B cell (primary cell): ENCODE results near the gene CPNE2. TPM values are rescaled to one million over a fixed set of nuclear protein-coding genes. Genes with fewer than 3 reads are reported as not detected.
"Not testable (repeated sequence)": the region's sequence is repeated elsewhere in the genome, so short reads cannot be mapped to it uniquely, and the experiment has no call there.

Experiments used
- ATAC-seq: fragments of 200-7000 bp; cut with Tn5 transposase; one replicate; pipeline ENCODE4 v1.10.0; 2021; ENCODE audit warnings: low read depth, mild to moderate bottlenecking, moderate number of reproducible peaks, moderate library complexity
- CTCF ChIA-PET: fragments of 350-600 bp; sonication (Branson Sonifier 250); formaldehyde crosslinking; loops from one replicate; lab custom pipeline; 2021; ENCODE audit warnings: antibody characterized with exemption, inconsistent platforms; lab: Charles Lee
- POLR2A ChIA-PET: fragments of 350-600 bp; sonication (Branson Sonifier 250); formaldehyde crosslinking; loops from one replicate; lab custom pipeline; 2021; ENCODE audit warnings: antibody characterized with exemption; lab: Charles Lee
- DNase-seq: peaks from one replicate; pipeline ENCODE4 v3.0.0; 2013
- H2AFZ ChIP-seq: 2 replicates; pipeline ENCODE4 v1.6.1; 2012; ENCODE audit warnings: mild to moderate bottlenecking, low read depth, low read length; ENCODE audit not compliant: insufficient read depth, poor library complexity, severe bottlenecking
- H3K27ac ChIP-seq, 2 donors: 1 replicate in 1 of 2; 2 replicates in 1 of 2; pipeline ENCODE4 v1.5.1; 2012 to 2013; ENCODE audit warnings: low read length in 2 of 2, mild to moderate bottlenecking in 2 of 2, moderate library complexity in 1 of 2
- H3K27me3 ChIP-seq, 4 experiments: fragments of 200-600 bp in 1 of 4; sonication (generic) in 1 of 4; replicated peaks in 1 of 4; 1 replicate in 2 of 4; 2 replicates in 2 of 4; pipeline versions ENCODE4 v1.6.1 to v1.7.0; 2013 to 2016; ENCODE audit warnings: low read length in 3 of 4, mild to moderate bottlenecking in 2 of 4, mixed read lengths in 1 of 4, moderate library complexity in 1 of 4; ENCODE audit not compliant: insufficient read depth in 4 of 4, control insufficient read depth in 3 of 4; ENCODE audit errors: control extremely low read depth in 1 of 4
- H3K36me3 ChIP-seq, 2 experiments: replicated peaks in 1 of 2; 1 replicate in 1 of 2; 2 replicates in 1 of 2; pipeline versions ENCODE4 v1.6.1 to v1.7.1; 2013; ENCODE audit warnings: low read length in 1 of 2; ENCODE audit not compliant: insufficient read depth in 2 of 2, control insufficient read depth in 1 of 2; ENCODE audit errors: control extremely low read depth in 1 of 2, extremely low read depth in 1 of 2
- H3K4me1 ChIP-seq, 2 donors: fragments of 200-600 bp in 1 of 2; sonication (generic) in 1 of 2; 1 replicate in 1 of 2; 2 replicates in 1 of 2; pipeline versions ENCODE4 v1.5.1 to v1.6.1; 2013 to 2017; ENCODE audit warnings: low read length in 2 of 2; ENCODE audit not compliant: control insufficient read depth in 2 of 2, insufficient read depth in 2 of 2
- H3K4me2 ChIP-seq: replicated peaks from 2 replicates; pipeline ENCODE3; 2012; ENCODE audit warnings: mild to moderate bottlenecking, low read depth, low read length; ENCODE audit not compliant: poor library complexity, severe bottlenecking
- H3K4me3 ChIP-seq, 5 experiments: fragments of 200-600 bp in 1 of 5; sonication (generic) in 1 of 5; 1 replicate in 3 of 5; 2 replicates in 2 of 5; pipeline versions ENCODE4 v1.5.1 to v1.7.0; 2011 to 2016; ENCODE audit warnings: low read length in 4 of 5, mild to moderate bottlenecking in 4 of 5, low read depth in 2 of 5, control low read depth in 1 of 5, moderate library complexity in 1 of 5; ENCODE audit not compliant: insufficient read depth in 1 of 5; ENCODE audit errors: control extremely low read depth in 1 of 5, extremely low read depth in 1 of 5
- H3K79me2 ChIP-seq: fragments of 200-600 bp; sonication (generic); one replicate; pipeline ENCODE4 v1.6.0; 2016; ENCODE audit warnings: low read length; ENCODE audit not compliant: control insufficient read depth, insufficient read depth
- H3K9ac ChIP-seq: fragments of 200-600 bp; sonication (generic); 2 replicates; pipeline ENCODE4 v1.6.1; 2017; ENCODE audit warnings: mild to moderate bottlenecking, low read length, moderate library complexity
- H3K9me3 ChIP-seq, 3 donors: one replicate each; pipeline versions ENCODE4 v1.6.1 to v1.7.1; 2013; ENCODE audit warnings: low read length in 2 of 3; ENCODE audit not compliant: control insufficient read depth in 2 of 3, insufficient read depth in 1 of 3; ENCODE audit errors: control extremely low read depth in 1 of 3
- H4K20me1 ChIP-seq: 2 replicates; pipeline ENCODE4 v1.6.0; 2012; ENCODE audit warnings: mild to moderate bottlenecking, low read length; ENCODE audit not compliant: insufficient read depth, control insufficient read depth, poor library complexity, severe bottlenecking
- H3K27ac Mint-ChIP-seq: one replicate; pipeline ENCODE4 v1.8.0; 2021; ENCODE audit warnings: mixed read lengths
- H3K27me3 Mint-ChIP-seq: one replicate; pipeline ENCODE4 v1.8.0; 2021; ENCODE audit warnings: mixed read lengths
- H3K4me1 Mint-ChIP-seq: one replicate; pipeline ENCODE4 v1.8.0; 2021; ENCODE audit warnings: mixed read lengths
- H3K4me3 Mint-ChIP-seq: one replicate; pipeline ENCODE4 v1.8.0; 2021; ENCODE audit warnings: mixed read lengths
- H3K9me3 Mint-ChIP-seq: one replicate; pipeline ENCODE4 v1.8.0; 2022; ENCODE audit warnings: mixed read lengths; ENCODE audit not compliant: insufficient read depth
- EZH2 ChIP-seq: IDR thresholded peaks from 2 replicates; pipeline ENCODE4 v1.6.1; 2012; ENCODE audit warnings: borderline replicate concordance, low read depth, mild to moderate bottlenecking, moderate library complexity, low read length; ENCODE audit not compliant: insufficient read depth, poor library complexity, severe bottlenecking
- WGBS: methylation state at CpG from one replicate; pipeline ENCODE4 v1.1.5; 2013; ENCODE audit warnings: missing lambda C conversion rate; ENCODE audit not compliant: insufficient coverage; 5-methylcytosine and 5-hydroxymethylcytosine counted together
- intact Hi-C: fragments of 100-400 bp; cut with micrococcal nuclease; formaldehyde crosslinking; loops from one replicate; pipeline ENCODE4 v1.10.0; 2022
- polyA plus RNA-seq: library from polyadenylated mRNA; depleted of rRNA; stranded (reverse); fragments of >200 nt; gene quantifications from 2 replicates; pipeline ENCODE4 v1.2.3, GENCODE V29; 2012
- total RNA-seq, 2 donors: library from RNA; stranded (reverse); fragments of 120-200 nt in 1 of 2; gene quantifications; 1 replicate in 1 of 2; 2 replicates in 1 of 2; pipeline versions ENCODE4 v1.2.3 to v1.2.4, GENCODE V29; 2013 to 2022
- TF ChIP-seq, protein P1 (sequence below): fragments of 200-600 bp; IDR thresholded peaks from one replicate; pipeline ENCODE4 v1.8.0; 2022; ENCODE audit warnings: antibody characterized with exemption, mild to moderate bottlenecking

CPNE2 gene
- total and polyA plus RNA-seq, 2 donors (not counting 1 experiment from before 2014, with no cell fraction given): 1.5 to 2.9 TPM

DNA sequence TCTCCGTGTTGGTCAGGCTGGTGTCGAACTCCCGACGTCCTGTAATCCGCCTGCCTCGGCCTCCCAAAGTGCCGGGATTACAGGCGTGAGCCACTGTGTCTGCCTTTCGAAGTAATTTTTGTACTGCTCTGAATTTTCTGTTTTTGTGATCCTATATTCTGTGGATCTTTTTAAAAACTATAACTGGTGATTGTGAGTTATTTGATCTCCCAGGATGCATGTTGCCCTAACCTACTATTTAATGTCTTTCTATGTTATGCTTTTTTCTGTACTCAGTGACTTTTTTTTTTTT is 96.3 kb downstream of the CPNE2 start:
- peaks cover 96% of the 10 kb centered on the region for H3K79me2 ChIP-seq
- POLR2A ChIA-PET: no interaction called here
- no peak overlapping the region for H3K4me3 ChIP-seq

DNA sequence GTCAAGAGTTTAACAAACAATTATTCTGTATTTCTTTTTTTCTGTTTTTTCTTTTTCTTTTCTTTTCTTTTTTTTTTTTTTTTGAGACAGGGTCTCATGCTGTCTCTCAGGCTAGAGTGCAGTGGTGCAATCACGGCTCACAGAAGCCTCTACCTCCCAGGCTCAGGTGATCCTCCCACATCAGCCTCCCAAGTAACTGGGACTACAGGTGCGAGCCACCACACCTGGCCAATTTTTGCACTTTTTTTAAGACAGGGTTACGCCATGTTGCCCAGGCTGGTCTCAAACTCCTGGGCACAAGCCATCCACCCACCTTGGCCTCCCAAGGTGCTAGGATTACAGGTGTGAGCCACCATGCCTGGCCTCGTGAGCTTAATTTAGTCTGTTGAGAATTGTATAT is 97.1 kb downstream of the CPNE2 start:
- intact Hi-C loops: loop anchor here (5.0 to 10.0 kb wide), 6 partner anchors 97 to 1438 kb away; partner anchors contain the start of genes AMFR, CCDC102A, CNOT1 and CPNE2
- peaks cover 22 to 24% of the 10 kb centered on the region in 2 donors for H3K4me1 ChIP-seq
- POLR2A ChIA-PET, H3K27ac Mint-ChIP-seq, H3K9me3 ChIP-seq, H2AFZ ChIP-seq, DNase-seq, H3K36me3 ChIP-seq, H3K27ac ChIP-seq, H3K9ac ChIP-seq, H3K4me3 ChIP-seq, H3K4me3 Mint-ChIP-seq, H3K27me3 ChIP-seq, H3K27me3 Mint-ChIP-seq, CTCF ChIA-PET, ATAC-seq, H3K4me2 ChIP-seq, H3K9me3 Mint-ChIP-seq: not testable (repeated sequence)
- peaks cover 15% of the 10 kb centered on the region for H4K20me1 ChIP-seq
- peaks cover 54% of the 10 kb centered on the region for H3K4me1 Mint-ChIP-seq
- H3K79me2 ChIP-seq: peaks cover 96% of the 10 kb centered on the region
- 100% methylated on average over 2 of the region's 4 CpGs for WGBS

More for the DNA sequence above, 96.3 kb downstream of the CPNE2 start:
- ATAC-seq: no peak
- TF ChIP-seq EZH2: no peak
- TF ChIP-seq, protein P1, sequence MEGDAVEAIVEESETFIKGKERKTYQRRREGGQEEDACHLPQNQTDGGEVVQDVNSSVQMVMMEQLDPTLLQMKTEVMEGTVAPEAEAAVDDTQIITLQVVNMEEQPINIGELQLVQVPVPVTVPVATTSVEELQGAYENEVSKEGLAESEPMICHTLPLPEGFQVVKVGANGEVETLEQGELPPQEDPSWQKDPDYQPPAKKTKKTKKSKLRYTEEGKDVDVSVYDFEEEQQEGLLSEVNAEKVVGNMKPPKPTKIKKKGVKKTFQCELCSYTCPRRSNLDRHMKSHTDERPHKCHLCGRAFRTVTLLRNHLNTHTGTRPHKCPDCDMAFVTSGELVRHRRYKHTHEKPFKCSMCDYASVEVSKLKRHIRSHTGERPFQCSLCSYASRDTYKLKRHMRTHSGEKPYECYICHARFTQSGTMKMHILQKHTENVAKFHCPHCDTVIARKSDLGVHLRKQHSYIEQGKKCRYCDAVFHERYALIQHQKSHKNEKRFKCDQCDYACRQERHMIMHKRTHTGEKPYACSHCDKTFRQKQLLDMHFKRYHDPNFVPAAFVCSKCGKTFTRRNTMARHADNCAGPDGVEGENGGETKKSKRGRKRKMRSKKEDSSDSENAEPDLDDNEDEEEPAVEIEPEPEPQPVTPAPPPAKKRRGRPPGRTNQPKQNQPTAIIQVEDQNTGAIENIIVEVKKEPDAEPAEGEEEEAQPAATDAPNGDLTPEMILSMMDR: no peak
- Histone ChIP-seq H3K36me3 (no peaks in the 10 kb centered on the region), H4K20me1 (peaks cover 15% of the 10 kb centered on the region), H3K9ac (no peak overlapping the region), H2AFZ (no peak overlapping the region), H3K4me1 (peaks cover 26 to 30% of the 10 kb centered on the region in 2 donors), H3K27ac (no peak overlapping the region), H3K4me2 (no peak overlapping the region), H3K27me3 (no peaks in the 10 kb centered on the region), H3K9me3 (no peaks in the 10 kb centered on the region)
- no peak overlapping the region for H3K27ac Mint-ChIP-seq
- CTCF ChIA-PET: no interaction called here
- 97% methylated on average over 6 of the region's 9 CpGs for WGBS
- intact Hi-C loops: loop anchor here (5.0 to 10.0 kb wide), 6 partner anchors 96 to 1439 kb away; partner anchors contain the start of genes AMFR, CCDC102A, CNOT1 and CPNE2
- H3K4me3 Mint-ChIP-seq: no peak overlapping the region
- H3K27me3 Mint-ChIP-seq: no peaks in the 10 kb centered on the region
- H3K4me1 Mint-ChIP-seq: peaks cover 60% of the 10 kb centered on the region
- no peaks in the 10 kb centered on the region for H3K9me3 Mint-ChIP-seq
- no peak for DNase-seq
